Stimulated activated CD8-positive, alpha-beta memory T cell treated with anti-CD3 and anti-CD28 coated beads, Interleukin-4, amount 100 ng/mL, for 48 hours (primary cell): Measurements from ENCODE around the gene PTBP2.

Source experiments
- DNase-seq: peaks from one replicate; pipeline ENCODE4 v3.0.0-alpha.2; 2020

Gene PTBP2

DNA sequence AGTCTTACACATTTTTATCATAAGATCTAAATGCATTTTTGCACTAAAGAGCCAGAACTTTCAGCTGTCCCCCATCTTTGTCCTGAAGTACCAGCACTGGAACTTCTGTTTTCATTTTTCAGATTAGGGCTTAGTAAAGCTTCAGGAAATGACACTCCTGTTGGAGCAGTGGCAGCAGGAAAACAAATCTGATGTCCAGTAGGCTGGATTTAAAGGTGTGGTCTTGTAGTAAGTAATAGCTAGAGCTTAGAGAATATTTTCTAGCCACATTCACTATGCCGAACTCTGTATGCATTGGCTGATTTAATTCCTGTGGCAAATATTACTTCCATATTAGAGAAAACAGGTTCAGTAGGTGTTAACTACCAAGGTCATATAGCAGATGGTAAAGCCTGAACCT is 103.6 kb downstream of the PTBP2 start:
- DNase-seq: no peak

DNA sequence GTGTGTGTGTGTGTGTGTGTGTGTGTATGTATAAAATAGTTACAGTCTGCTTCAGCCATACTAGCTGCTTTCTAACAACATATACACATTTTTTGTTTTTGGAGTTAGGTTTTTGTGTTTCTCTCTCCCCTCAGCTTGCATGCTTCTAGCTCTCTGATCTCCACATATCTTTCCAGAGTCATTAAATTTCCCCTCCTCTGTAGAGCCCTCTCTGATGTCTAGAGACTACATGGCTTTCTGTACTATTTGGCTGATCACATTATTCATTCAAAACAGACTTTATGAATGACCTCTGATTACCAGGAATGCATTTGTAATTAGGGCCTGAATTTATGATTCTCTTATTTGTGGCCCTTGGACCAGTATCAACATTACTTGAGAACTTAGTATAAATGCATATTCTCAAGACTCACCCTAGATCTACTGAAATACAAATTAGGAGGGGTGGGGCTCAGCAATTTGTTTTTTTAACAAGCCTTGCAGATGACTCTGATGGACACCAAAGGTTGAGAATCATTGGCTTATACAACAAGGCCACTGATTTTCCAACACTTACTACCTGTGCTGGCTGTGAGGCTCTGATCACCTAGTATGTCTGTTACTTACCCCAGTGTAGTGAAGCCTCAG is 104.5 kb downstream of the PTBP2 start:
- DNase-seq: no peak

DNA sequence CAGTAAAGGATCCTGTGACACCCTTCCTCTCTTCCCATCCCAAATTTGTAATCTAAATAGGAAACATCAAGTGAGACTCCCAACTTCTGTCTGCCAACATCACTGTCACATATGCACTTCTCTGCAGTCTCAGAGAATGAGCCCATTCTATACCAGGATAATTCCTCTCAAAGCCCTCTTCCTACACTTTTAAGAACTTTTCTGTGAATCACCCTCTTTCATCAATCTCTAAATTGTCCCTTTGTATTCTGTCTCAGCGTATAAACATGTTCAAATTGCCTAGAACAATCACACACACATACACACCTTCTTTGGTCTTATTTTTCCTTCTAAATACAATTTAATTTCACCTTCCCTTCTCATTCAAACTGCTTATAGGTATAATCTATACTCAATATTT is 111.8 kb downstream of the PTBP2 start:
- no peak for DNase-seq

DNA sequence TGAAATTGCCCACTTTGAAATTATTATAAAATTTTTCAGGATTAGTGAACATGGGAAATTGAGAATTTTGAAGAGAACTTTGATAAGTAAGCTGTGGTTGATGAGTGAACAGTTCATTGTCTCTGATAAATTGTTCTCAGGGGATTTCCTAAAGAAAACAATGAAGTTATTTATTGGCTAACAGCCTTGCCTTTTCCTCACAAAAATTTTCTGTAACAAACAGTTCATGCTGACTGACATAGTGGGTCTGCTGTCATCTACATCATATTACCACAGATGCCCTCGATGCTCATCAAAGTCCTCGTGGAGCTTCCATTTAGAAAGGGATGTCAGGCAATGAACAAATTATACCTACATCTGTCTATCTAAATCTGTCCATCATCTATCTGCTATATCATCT is 113.4 kb downstream of the PTBP2 start:
- no peak for DNase-seq

DNA sequence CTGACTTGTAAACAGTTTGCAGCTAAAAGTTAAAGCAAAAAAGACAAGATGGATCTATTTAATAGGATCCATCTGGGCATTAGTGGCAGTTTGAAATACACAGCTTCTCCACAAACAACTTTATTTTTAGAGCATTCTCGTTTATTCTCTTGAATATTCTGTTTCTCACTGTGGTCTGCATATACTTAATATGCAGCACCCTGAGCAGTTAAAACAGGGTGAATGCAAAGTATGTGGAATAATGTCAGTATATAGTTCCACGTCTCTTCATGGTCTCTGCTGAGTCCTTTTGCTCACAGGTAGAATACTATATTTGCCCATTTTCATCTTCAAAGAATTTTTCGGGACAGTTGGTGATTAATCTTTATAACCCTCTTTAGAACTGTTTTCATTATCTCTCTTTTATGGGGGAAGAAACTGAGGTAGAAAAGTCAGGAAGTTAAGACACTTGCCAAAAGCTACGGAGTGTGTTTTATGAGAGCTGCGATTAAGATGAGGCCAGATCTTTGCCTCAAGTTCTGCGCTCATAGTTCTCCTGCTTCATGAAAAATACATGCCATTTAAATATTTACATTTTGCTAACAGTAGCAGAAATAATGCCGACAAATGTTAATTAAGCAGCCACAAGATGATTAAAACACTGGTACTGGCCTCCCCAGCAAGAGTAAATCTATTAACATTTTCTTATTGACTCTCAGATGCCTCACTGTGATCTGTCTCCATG is 115.6 kb downstream of the PTBP2 start:
- no peak for DNase-seq

DNA sequence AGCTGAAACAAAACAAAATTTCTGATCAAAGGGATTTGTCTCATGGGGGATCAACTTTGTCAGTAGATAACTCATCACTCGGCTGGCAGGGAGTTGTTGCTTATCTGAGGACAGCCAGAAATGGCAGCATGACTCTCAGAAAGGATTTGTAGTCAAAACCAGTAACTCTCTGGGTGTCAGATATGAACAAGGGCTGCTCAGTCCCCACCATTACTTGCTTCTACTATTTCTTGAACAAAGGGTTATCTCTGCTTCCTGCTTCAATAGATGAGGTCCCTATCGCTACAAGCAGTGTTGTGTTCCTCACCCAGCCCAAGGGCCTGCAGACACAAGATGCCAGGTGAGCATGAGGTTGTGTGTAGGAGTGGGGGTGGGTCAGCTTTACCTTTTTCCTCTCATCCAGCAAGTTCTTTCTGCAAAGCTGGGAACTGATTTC is 116.2 kb downstream of the PTBP2 start:
- no peak for DNase-seq

DNA sequence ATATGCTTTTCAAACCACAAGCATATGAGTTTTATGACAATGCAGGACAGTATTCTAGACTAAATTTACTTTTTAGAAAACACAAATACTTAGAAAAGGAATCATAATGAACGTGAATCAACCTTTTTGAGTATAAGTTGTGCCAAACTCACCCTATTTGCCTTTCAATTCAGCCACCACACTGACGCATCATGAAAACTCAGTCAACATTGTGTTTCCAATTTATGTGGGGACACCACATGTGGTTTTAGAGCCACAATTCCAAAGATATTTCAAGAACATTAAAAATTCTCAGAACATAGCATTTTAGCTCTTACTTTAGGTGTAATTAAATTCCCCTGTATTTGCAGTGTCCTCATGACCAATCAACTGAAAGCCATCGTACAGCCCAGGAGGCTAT is 118.8 kb downstream of the PTBP2 start:
- no peak for DNase-seq

DNA sequence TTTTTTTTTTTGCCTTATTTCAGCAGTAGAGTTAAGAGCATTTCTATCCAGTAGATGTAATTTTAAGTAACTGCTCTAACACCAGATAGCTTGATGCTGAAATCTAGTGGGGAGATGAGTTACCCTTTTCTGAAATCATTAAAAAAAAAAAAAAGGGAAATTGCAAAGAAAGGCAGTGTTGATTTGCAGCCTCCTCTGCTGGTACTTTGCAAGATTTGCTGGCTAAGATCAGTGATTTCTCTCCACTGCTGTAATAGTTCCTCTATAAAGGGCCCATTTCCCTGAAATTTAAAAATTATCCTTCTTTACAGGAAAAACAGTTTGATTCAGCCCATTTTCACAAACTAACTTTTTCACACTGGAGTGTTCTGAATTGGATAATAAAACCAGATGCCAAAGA is 120.6 kb downstream of the PTBP2 start:
- no peak for DNase-seq

DNA sequence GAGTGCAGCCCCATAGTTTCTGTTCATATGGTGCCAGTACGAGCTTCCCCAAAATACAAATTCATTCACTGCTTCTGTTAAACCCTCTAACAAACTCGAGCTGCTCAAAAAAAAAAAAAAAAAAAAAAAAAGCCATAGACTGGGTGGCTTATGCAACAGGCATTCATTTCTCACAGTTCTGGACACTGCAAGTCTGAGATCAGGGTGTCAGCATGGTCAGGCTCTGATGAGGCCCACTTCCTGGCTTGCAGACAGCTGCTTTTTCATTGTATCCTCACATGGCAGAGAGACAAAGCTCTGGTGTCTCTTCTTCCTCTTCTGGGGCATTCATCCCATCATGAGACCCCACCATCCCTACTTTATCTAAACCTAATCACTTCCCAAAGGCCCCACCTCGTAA is 121.6 kb downstream of the PTBP2 start:
- no peak for DNase-seq

DNA sequence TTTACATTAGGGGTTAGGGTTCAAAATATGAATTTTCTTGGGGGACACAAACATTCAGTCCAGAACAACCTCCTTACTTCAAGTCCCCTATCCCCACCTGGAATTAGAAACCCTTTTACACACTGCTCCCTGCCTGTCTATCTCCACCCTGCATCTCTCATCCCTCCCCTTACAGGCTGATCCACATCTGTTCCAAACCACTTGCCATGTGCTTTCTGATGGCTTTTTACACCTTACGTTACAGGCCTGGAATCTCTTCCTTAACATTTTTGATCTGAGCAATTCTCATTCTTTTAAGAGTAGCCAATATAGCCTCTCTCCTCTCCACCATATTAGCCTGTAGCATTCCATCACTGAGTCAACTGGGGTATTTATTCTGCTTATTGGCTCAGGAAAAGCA is 122.0 kb downstream of the PTBP2 start:
- DNase-seq: no peak

DNA sequence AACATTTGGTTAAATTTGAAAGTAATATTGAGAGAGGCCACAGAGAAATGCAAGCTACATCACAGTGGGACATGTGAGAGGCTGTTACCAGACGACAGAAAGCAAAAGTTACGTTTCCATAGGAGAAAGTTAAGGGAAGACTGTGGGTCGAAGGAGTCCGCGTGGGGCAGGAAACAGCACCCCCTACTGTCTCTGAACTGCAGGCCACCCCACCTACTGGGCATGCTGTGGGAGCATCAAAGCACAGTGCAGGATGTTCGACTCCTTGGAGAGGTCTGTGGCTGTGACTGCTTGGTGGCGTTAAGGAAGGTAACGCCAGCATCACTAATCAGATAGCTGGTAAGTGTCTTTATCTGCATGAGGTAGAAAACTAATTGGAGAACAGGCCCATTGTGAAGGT is 123.9 kb downstream of the PTBP2 start:
- peak; percentile 53 for DNase-seq

DNA sequence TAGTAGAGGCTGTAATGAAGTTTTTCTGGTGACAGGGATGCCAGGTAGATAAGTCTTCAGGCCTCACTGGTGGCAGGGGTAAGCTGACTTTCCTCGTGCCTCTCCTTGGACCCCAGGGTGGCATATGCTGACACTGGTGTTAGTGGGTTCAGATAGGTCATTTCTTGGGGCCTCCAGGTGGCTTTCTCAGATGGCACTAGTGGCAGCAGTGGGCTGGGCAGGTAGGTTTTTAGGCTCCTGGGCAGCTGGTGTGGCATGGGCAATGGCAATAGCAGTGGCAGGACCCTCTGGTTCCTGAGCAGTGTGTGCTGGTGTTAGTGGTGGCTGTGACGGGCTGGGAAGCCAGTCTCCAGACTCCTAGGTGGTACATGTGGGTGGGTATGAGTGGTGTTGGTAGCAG is 140.3 kb downstream of the PTBP2 start:
- DNase-seq: no peak

DNA sequence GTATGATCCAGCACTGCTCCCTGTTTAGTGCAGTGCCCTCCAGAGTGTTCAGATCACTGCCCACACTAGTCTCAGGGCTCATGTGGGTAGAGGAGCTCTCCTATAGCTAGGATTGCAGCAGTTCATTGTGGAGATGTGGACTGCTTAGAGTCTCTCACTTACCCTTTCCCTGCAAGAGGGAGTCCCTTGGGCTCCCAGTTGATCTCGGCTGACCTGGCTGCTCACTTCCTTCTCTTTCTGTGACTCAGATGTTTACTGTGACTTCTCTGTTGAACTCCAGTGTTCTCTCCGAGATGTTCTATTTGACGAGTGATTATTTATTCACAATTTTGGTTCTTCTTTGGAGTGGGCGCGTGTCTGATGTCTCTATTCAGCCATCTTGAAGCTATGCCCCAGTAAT is 141.9 kb downstream of the PTBP2 start:
- no peak for DNase-seq
